ENCODE measurements around the gene NALCN. TPM values are rescaled to one million over a fixed set of nuclear protein-coding genes. Genes with fewer than 3 reads are reported as not detected.

NALCN gene
- total and polyA plus RNA-seq, 12 donors: 1.4 to 8.3 (median 3.1) TPM

GRCh38 chr13:101283782-101284181 lies 132.5 kb downstream of the NALCN start:
- DNase-seq: no peak
- no peak overlapping the region for H3K27ac ChIP-seq
- intact Hi-C loops (cut with DNase I): no loop called here
- 73 to 90% (median 87%) methylated on average over 3 of the region's 3 CpGs for WGBS, 4 donors
- H3K4me3 ChIP-seq: no peak overlapping the region
- H3K9me3 ChIP-seq (replicated peaks in 1 of 3): no peaks in the 10 kb centered on the region
- H3K36me3 ChIP-seq (replicated peaks in 1 of 2): no peaks in the 10 kb centered on the region
- TF ChIP-seq CTCF (IDR thresholded peaks at IDR 0.05): no peak
- TF ChIP-seq POLR2A (IDR thresholded peaks at IDR 0.05): no peak
- no peaks in the 10 kb centered on the region for H3K4me1 ChIP-seq (replicated peaks in 1 of 2)
- no peaks in the 10 kb centered on the region for H3K27me3 ChIP-seq

- intact Hi-C loops (cut with DNase I): no loop called here
- Histone ChIP-seq H3K36me3 (replicated peaks in 1 of 2) (no peaks in the 10 kb centered on the region), H3K9me3 (replicated peaks in 1 of 3) (no peaks in the 10 kb centered on the region), H3K4me3 (no peak overlapping the region), H3K27ac (no peak overlapping the region), H3K4me1 (replicated peaks in 1 of 2) (no peaks in the 10 kb centered on the region), H3K27me3 (no peaks in the 10 kb centered on the region)
- DNase-seq: no peak
- TF ChIP-seq POLR2A (IDR thresholded peaks at IDR 0.05): no peak
- no peak for TF ChIP-seq CTCF (IDR thresholded peaks at IDR 0.05)
- WGBS, 4 donors: 79 to 95% (median 85%) methylated on average over 9 of the region's 9 CpGs
Observed at GRCh38 chr13:101272886-101273285, 143.4 kb downstream of the NALCN start.

GRCh38 chr13:101271681-101272245 lies 144.5 kb downstream of the NALCN start:
- H3K9me3 ChIP-seq (replicated peaks in 1 of 3): no peaks in the 10 kb centered on the region
- H3K4me3 ChIP-seq: no peak overlapping the region
- H3K36me3 ChIP-seq (replicated peaks in 1 of 2): no peaks in the 10 kb centered on the region
- WGBS, 4 donors: 71 to 94% (median 90%) methylated on average over 11 of the region's 11 CpGs
- intact Hi-C loops (cut with DNase I): no loop called here
- no peak for DNase-seq
- H3K4me1 ChIP-seq (replicated peaks in 1 of 2): no peaks in the 10 kb centered on the region
- no peaks in the 10 kb centered on the region for H3K27me3 ChIP-seq
- no peak overlapping the region for H3K27ac ChIP-seq
- TF ChIP-seq POLR2A (IDR thresholded peaks at IDR 0.05) (no peak), CTCF (IDR thresholded peaks at IDR 0.05) (no peak)

GRCh38 chr13:101267656-101268055 lies 148.7 kb downstream of the NALCN start:
- TF ChIP-seq POLR2A (IDR thresholded peaks at IDR 0.05): no peak
- TF ChIP-seq CTCF (IDR thresholded peaks at IDR 0.05): no peak
- H3K4me3 ChIP-seq: no peak overlapping the region
- no peak overlapping the region for H3K27ac ChIP-seq
- no peak for DNase-seq
- H3K36me3 ChIP-seq (replicated peaks in 1 of 2): no peaks in the 10 kb centered on the region
- no peaks in the 10 kb centered on the region for H3K27me3 ChIP-seq
- H3K9me3 ChIP-seq (replicated peaks in 1 of 3): no peaks in the 10 kb centered on the region
- intact Hi-C loops (cut with DNase I): no loop called here
- 59 to 96% (median 91%) methylated on average over 1 to 5 of the region's 5 CpGs for WGBS, 4 donors
- H3K4me1 ChIP-seq (replicated peaks in 1 of 2): no peaks in the 10 kb centered on the region

Measured in adrenal gland (tissue), 12 donors.